ENCODE measurements around the gene KIF3A.

The KIF3A gene

DNA sequence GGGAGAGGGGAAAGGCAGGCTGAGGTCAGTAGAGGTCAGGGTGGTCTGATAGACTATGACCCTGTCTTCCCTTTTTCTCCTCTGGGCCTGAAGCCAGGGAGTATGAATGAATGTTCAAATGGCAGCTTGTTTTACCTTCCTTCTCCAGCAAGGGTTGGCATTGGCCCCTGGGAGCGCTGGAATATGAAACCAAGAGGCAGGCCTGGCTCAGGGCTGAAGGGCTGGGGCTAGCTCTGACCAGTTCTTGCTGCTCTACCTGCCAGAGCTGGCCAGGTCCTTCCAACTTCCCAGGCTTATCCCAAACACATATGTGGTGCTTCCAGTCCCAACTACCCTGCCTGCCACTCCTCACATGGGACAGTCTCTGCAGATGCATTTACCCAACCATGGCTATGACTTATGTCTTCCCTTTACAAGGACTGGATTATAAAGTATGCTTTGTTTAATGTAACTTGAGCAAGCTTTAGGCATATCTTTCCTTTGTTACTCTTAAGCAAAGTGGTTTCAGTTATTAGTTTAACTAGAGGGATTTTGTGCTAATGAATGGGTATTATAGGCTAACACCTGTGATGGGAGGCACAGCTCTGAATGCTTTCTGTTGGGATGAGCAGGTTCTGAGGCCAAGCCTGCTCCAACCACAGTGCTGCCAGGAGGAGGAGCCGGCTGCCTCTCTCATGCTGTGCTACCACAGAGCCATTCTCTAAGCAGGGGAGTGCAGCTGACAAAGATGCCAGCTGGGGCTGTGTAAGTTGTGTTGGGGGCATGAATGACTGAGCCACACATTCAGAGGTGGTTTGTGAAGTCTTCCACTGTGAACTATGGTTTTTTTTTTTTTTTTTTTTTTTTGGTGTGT is 16.0 kb upstream of the KIF3A start:
- no peak for DNase-seq

DNA sequence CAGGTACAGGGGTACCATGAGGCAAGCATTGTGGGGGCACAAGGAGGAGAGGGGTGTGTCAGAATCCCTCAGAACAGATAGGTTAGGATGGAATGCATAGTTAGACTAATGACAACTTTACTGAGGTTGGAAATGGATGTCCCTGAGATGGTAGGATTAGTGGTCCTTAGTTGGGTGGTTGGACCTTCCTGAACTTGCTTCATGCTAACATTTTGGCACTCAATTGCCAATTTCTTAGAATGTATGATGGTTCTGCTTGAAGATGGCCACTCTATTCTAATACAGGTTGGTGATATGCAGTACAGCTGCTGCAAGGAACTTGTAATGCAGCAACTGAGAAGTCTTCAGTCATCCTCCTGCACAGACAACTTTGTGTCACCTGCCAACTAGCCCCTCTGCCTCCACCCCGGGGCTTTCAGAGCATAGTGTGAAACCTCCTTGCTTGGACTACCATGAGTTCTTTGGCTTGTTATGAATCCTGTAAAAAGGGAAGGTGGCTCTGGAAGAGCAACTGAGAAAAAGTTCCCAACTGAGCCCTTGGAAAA is 15.3 kb upstream of the KIF3A start:
- DNase-seq = no peak

DNA sequence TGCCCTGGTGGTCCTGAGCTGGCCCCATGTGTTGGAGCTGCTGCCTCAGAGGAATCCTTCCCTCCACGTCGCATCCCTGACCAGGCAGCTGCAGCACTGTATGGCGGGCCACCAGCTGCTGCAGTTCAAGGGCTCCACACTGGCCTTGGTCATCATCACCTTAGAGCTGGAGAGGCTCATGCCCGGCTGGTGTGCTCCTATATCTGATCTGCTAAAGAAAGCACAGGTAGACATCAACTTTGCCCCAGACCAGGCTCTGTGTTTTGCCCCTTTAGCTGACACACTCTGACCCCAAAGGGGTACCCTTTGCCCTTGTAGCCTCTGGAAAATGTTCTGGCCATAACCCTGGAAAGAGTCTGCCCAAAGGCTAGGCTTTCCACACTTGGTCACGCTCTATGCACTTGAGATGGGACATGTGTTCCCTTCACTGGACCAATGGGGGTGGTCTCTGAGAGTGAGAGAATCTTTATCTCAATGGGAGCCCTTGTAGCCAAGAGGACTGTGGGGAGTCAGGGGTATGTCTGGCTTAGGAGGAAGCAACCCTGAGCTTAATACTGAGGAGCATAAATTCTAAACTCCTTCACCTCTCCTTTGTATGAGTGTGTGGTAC is 14.7 kb upstream of the KIF3A start:
- no peak for DNase-seq

DNA sequence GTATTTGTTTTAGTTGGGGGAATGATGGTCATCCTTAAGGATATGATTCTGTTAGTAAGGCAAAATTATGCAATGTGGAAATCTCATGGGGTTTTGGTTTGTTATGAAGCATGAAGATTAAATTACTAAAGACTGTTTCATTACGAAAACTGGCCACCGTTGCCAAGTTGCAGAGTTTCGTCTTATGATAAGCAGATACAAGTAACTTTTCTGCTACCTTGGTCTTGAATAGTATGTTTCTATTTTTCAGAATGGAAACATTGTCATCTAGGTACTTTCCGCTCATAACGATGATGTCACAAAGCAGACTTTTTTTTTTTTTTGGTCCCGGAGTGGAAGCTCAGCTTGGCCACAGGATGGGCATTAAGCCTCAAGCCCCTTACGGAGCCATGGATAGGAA is 14.1 kb upstream of the KIF3A start:
- DNase-seq = peak; percentile 7

DNA sequence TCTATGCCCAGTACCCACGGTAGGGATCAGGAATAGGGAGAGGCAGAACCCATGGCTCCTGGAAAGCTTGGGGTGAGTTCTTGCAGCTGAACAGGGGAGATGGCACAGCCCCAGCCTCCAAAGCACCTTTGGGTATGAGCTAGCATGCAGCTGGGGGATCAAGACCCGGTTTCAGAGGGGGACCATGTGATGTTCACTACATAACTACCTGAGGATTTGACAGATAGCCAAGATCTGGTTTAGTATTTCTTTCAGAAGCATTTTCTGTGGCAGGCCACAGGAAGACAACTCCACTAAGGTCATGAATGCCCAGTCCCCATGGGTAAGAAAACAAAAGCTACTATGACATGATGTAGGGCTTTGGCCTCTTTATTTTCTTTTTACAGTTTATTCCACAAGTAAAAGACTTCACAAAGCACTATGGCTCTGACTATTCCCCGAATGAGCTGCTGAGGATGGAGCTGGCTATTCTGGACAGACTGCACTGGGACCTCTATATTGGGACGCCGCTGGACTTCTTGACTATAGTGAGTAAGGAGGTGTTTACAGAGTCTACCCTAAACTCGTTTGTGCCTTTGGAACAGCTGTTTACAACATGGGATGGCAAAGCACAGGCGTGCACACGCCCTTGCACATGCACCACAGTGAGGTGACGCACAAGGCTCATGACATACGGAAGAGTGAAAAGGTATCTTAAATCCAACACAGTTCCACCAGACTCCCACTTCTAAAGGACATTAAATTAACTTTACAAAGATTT is 13.3 kb upstream of the KIF3A start:
- no peak for DNase-seq

DNA sequence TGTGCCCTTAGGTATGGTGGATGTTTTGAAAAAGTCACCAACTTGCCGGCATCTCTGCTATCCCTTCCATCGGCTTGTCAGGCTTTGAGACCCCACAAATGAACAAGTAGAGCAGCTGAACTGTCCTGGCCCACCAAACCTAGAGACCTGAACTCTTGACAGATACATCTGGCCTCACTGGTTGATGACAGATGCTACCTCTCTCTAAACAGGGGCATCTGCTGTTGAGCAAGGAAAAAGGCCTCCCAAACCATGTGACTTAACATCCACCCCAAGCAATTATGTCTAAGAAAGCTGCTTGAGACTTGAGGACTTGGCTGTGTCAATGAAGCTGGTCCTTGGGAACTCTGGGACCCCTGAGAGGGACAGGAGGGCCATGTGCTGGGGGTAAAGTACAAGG is 12.2 kb upstream of the KIF3A start:
- no peak for DNase-seq

DNA sequence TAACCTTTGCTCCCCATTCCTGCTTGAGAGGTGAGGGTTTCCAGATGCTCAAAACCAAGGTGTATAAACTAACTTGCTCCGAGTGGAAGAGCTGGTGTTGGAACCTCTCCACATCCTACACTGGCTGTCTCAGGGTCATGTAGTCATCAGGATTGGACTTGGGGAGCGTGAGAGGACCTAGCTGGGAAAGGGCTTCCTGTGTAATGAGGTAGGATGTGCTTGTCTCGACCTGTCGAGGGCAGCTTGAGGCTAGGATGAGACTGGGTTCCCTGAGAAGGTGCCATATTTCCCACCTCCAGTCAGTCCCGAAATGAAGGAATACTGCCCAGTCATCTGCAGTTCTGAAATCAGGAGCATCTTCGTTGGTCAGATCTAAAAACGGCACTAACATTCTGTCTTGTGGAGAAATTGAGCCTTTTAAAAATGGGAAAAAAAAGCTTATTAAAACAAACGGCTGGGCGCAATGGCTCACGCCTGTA is 11.2 kb upstream of the KIF3A start:
- DNase-seq = no peak

DNA sequence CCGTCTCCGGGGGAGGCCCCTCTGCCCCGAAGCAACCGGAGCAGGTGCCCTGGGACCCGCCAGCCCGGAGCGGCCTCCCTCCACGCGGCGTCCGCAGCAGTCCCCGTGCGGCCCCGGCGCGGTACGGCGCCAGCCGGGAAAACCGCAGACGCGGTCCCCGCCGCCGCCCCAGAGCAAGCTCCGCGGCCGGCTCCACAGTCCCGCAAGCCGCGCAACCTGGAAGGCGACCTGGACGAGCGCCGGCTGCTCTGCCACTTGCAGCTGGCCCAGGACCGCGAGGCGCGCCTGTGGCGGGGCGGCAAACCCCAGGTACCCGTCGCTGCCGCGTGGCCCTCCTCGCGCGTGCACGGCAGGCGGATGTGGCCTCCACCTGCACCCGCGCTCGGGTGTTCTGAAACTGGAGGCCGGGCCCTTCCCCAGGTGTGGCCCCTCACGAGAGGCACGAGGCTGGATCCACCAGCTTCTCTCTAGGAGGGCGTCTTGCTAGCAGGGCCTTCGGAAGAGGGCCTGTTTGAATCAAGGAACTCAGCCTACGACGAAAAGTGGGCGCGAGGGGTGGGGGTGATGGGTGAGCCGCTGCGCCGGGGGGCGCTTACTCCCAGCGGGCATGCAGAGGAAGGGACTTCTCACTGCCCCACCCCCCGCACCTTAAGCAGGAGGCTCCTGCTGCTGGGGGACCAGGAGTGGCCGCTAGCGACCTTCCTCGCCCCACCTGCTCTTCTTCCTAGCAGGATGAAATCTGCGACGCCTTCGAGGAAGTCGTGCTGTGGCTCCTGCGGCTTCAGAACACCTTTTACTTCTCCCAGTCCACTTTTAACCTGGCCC is 10.5 kb upstream of the KIF3A start:
- DNase-seq = no peak

DNA sequence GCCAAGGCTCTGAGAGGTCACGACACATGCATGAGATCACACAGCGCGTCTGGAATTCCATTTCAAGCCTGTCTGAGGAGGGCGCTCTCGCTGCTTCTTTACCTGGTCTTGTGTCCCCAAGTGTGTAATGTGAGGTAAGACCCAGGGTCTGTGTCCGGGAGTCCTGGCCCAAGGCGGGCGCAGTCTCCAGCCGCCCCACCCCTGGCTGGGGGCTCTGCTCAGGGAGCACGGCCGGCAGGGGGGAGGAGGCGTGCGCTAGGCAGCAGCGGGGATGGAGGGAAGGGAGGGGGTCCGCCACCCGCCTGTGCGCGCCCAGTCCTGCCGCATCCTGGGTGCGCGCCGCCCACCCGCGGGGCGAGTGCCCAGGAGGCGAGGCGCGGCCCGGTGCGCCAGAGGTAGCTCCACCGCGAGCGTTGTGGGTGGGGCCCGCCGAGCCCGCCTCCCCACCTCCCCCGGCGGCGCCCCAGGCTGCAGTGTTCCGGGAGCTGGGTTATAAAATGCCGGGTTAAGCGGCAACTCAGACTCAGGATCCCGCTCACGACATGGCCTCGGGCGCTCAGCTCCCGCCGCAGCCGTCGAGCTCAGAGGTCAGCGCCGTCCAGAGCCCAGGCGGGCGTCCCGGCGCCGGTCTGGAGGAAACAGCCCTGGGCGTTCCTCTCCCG is 9.7 kb upstream of the KIF3A start, which contains the start of gene CCNI2:
TSS of gene CCNI2 (plus strand) at position 473 of the 662 bp plus-strand sequence. CDS start at position 543, 70 bp downstream.
- DNase-seq = no peak

DNA sequence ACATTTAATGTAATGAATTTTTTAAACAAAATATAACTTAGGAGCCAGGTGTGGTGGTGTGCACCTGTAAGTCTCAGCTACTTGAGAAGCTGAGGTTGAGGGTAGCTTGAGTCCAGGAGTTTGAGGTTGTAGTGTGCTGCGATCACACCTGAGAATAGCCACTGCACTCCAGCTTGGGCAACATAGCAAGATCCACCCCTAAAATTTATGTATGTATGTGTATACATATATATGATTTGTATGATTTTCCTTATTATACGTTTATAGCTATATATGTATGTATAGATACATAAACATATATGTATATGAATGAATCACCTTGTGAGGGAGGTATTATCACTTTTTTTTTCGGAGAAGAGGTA is 9.2 kb upstream of the KIF3A start:
- DNase-seq = no peak

DNA sequence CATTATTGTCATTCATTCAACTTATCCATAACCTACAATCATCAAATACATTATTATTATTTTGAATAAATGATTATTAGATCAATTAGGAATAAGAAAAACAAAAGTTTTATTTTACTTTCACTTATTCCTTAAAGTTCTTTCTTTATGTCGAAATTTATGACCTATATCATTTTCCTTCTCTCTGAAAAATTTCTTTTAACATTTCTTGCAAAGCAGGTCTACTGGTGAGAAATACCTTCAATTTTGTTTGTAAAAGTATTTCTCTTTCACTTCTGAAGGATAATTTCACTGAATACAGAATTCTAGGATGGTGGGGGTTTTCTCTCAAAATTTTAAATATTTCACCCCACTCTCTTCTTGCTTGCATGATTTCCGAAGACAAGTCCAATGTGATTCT is 7.3 kb upstream of the KIF3A start:
- no peak for DNase-seq

DNA sequence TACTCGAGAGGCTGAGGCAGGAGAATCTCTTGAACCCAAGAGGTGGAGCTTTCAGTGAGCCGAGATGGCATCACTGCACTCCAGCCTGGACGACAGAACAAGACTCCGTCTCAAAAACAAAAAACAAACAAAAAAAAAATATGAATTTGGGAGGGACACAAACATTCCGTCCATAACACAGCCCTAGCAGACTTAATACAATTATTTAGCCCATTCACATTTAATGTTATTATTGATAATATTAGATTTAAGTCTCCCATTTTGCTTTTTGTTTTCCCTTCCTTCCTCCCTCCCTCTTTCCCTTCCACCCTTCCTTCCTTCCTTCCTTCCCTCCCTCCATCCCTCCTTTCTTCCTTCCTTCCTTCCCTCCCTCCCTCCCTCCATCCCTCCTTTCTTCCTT is 5.3 kb upstream of the KIF3A start:
- DNase-seq = no peak

DNA sequence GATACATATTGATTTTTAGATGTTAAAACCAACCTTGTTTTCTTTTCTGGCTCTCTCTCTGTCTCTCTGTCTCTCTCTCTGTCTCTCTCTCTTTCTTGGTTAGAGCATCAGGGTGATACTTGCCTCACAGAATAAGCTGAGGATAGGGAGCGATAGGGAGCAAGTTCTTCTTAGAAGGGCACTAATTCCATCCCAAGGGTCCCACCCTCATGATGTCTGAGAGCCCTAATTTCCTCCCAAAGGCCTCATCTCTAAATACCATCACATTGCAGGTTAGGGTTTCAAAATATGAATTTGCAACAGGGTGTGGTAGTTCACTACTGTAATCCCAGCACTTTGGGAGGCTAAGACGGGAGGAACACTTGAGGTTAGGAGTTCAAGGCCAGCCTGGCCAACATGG is 4.8 kb upstream of the KIF3A start:
- no peak for DNase-seq

DNA sequence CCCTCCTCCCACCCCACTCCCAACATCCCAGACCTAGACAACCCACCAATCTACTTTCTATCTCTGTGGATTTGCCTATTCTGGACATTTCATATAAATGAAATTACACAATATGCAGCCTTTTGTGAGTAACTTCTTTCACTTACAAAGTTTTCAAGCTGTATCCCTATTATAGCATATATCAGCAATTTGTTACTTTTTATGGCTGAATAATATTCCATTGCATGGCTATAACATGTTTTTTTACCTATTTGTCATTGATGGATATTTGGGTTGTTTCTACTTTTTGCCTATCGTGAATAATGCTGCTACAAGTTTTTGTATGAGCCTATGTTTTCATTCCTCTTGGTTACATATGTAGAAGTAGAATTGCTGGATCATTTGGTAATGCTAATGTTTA is 1.9 kb upstream of the KIF3A start:
- DNase-seq = no peak

DNA sequence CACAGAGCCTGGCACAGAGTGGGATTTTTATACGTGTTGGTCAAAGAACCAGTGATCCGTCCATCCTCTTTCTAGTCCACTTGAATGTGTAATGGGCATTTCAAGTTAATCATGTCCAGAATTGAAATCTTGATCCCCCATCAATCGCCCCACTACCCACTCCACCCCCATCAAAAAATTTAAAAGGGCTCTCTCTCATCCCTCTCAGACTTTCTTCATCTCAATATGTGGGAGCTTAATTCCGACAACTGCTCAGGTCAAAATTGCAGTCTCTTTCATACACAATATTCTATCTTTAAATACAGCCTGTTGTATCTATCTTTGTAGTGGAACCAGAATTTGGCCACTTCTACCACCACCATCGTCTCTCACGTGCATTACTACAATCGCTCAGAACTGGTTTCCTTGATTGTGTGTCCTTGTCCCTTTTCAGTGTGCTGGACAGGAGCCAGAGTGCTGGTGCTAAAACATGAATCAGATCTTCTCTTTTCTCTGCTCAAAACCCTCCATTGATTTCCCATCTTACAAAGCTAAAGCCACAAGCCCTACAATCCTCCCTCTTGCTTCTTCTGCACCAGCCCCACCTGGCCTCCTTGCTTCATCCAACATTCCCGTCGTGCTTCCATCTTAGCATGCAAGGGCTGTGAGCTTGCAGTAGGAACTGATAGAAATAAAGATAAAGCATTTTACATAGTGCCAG is 786 bp upstream of the KIF3A start:
- DNase-seq = no peak

DNA sequence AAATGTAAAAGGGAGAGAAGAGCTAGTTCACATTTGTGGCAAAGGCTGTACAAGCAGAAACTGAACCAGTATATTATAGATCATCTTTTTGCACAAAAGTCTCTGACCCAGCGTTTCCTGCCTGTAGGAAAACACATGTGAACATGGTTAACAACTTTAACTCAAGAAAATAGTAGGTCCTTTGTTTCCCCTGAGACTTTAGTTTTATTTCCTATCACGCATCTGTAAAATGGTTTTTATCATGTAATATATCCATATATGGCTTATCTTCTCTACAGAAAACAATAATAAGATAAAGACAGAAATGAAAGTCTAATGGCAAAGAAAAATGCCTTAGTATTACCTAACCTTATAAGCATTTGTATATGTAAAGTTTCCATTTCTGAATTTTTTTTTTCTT is 2.7 kb downstream of the KIF3A start:
- DNase-seq = no peak

DNA sequence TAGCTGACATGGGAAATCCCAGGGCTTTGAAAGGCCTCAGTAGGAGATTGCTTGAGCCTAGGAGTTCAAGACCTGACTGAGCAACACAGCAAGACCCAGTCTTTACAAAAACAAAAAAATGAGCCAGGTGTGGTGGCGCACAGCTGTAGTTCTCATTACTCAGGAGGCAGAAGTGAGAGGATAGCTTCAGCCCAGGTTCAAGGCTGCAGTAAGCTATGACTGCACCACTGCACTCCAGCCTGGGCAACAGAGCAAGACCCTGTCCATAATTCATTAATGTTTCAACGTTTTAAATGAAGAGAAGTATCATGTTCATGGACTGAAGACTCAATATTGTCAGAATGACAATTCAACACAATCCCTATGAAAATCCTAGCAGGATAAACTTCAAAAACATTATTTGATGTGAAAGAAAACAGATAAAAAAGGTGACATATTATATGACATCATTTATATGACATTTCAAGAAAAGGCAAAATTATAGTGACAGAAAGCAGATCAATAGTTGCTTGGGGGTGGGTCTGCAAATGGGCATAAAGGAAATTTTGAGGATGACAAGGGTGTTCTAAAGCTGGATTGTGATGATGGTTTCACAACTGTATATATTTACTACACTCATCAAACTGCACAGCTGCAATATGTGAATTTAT is 3.7 kb downstream of the KIF3A start:
- no peak for DNase-seq

DNA sequence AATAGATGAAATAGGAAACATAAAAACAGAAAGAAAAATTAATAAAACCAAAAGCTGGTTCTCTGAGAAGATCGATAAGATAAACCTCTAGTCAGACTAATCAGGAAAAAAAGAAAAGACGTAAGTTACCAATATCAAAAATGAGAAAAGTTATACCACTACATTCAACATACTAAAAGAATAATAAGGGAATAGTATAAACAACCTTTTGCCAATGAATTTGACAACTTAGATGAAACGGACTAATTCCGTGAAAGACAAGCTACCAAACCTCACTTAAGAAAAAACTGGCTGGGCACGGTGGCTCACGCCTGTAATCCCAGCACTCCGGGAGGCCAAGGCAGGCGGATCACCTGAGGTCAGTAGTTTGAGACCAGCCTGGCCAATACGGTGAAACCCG is 7.5 kb downstream of the KIF3A start:
- DNase-seq = no peak

DNA sequence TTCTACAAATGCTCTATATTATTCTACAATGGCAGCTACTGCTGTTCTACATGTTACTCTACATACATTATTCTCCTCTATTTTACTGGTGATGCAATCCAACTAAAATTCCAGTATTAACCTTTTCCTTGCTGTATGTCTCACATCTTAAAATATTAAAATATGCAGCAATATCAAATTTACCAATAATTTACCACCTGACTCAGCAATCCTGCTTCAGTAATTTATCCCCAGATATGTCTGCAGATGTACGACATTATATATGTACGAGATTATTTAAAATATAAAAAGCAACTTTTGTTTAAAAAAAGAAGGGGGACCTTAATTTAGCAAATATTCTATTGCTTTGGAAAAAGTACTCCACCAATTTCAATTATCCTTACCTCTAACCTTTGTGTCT is 11.6 kb downstream of the KIF3A start:
- no peak for DNase-seq

DNA sequence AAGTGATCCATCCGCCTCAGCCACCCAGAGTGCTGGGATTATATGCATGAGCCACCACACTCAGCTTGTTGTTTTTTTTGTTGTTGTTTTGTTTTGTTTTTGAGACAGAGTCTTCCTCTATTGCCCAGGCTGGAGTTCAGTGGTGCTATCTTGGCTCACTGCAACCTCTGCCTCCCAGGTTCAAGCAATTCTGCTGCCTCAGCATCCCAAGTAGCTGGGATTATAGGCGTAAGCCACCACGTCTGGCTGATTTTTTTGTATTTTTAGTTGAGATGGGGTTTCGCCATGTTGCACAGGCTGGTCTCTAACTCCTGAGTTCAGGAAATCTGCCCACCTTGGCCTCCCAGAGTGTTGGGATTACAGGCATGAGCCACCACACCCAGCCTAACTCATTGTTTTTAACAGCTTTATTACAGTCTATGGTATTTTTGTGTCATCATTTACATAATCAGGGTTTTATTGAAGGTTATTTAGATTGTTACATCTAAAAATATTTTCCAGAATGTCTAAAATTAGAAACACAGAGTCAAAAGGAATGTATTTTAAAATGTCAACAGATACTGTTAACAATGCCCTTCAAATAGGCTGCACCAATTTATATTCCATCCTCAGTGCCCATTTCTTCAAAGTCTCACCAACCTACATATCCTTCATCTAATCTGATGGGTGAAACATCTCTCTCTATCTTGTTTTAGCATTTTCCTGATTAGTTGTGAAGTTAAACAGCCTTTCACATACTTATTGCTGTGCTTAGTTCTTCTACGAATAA is 18.6 kb downstream of the KIF3A start:
- no peak for DNase-seq

Data from inflammatory macrophage treated with lipopolysaccharide for 4 hours (primary cell).